Left lung (tissue), 10 donors: ENCODE measurements around the gene HDDC3. TPM values are rescaled to one million over a fixed set of nuclear protein-coding genes. Genes with fewer than 3 reads are reported as not detected.

Experiments
- ATAC-seq: fragments of 200-7000 bp; cut with Tn5 transposase; one replicate; pipeline ENCODE4 v1.9.1; 2020; ENCODE audit warnings: moderate library complexity
- DNase-seq, 4 donors: peaks; one replicate each; pipeline ENCODE4 v3.0.0-alpha.2; 2013 to 2020
- H3K27ac ChIP-seq, 2 donors: fragments of 200-600 bp; sonication (generic) in 1 of 2; one replicate each; pipeline versions ENCODE4 v1.5.0 to v1.8.0; 2020 to 2021
- H3K27me3 ChIP-seq, 2 donors: fragments of 200-600 bp; sonication (generic) in 1 of 2; one replicate each; pipeline versions ENCODE4 v1.5.0 to v1.8.0; 2020 to 2021
- H3K36me3 ChIP-seq, 2 donors: fragments of 200-600 bp; sonication (generic) in 1 of 2; one replicate each; pipeline versions ENCODE4 v1.5.0 to v1.8.0; 2020 to 2021
- H3K4me1 ChIP-seq, 2 donors: fragments of 200-600 bp; one replicate each; pipeline ENCODE4 v1.8.0; 2021
- H3K4me3 ChIP-seq, 2 donors: fragments of 200-600 bp; sonication (generic) in 1 of 2; one replicate each; pipeline versions ENCODE4 v1.5.0 to v1.8.0; 2020 to 2021; ENCODE audit warnings: mild to moderate bottlenecking in 1 of 2
- H3K9me3 ChIP-seq, 2 donors: fragments of 200-600 bp; sonication (generic) in 1 of 2; one replicate each; pipeline versions ENCODE4 v1.5.0 to v1.8.0; 2020 to 2021
- CTCF ChIP-seq, 2 donors: fragments of 200-600 bp; sonication (generic) in 1 of 2; IDR thresholded peaks; one replicate each; pipeline versions ENCODE4 v1.5.0 to v1.8.0; 2021; ENCODE audit warnings: antibody characterized with exemption in 2 of 2
- intact Hi-C, 2 donors: fragments of 100-400 bp; cut with DNase I; formaldehyde crosslinking; loops; one replicate each; pipeline versions ENCODE4 v1.11.2 to v1.14.2; 2022
- polyA plus RNA-seq, 6 donors: library from polyadenylated mRNA; unstranded; fragments of 120-200 nt; gene quantifications; one replicate each; pipeline ENCODE4 v1.2.1, GENCODE V29; 2013; ENCODE audit not compliant: insufficient read length in 6 of 6
- total RNA-seq, 2 donors: library from RNA; stranded (reverse); fragmentation: NEBNext Ultra II Directional; extraction: Animal tissue kit (Norgen Biotek cat#: 25700); gene quantifications; one replicate each; pipeline ENCODE4 v1.2.1, GENCODE V29; 2021
- donor health status: DM: no; HTN: yes; CAD: no.
- donor health status: DM: no; HTN: no; CAD: no.

Gene HDDC3
- total and polyA plus RNA-seq, 8 donors = 10.3 to 15.9 (median 13.2) TPM

DNA sequence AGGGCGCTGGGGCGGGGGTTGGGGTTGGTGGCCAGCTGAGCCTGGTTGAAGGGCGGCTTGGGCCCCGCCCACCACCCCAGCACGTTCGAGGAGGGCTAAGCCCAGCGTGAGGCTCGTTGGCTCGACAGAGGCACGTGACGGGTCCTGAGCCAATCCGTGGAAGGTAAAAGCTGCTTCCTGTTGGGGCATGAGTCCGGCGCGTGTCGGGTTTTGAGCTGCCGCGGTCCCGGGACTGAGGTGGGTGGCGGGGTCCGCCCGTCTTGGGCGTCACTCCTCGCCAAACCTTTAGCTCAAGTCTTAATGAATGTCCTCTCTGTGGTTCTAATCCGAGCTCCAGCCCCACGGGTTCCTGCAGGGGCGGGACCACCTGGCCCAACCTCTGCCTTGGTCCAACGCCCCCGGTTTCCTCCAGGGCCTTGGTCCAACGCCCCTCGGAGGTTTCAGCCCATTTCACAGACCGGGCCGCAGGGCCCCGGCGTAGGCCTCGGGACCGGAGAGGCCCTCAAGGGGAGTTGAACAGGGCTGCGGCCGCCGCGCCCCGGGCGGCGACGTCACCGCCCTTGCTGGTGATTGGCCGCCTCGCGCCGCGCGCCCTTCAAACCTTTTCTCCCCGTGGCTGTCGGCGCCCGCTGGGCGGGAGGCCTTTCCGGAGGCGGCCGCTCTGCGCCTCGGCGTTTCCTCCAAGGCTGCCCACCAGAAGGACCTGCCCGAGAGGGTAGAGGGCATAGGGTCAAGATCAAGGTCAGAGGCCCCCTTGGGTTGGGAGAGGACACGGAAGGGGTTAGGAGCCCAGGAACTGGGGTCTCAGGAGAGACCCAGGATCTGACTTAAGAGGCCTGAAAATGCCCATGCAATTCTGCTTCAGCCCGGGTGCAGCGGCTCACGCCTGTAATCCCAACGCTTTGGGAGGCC lies 22.6 kb upstream of the HDDC3 start, which contains the start of gene RCCD1:
Gene RCCD1, plus strand, starts transcription at position 173 of the 912 bp plus-strand sequence. CDS start 1,851 bp downstream, outside the sequence.
- peak in 1 of 2 donors; percentile 11 for TF ChIP-seq CTCF (IDR thresholded peaks at IDR 0.05)
- Histone ChIP-seq H3K4me1 (peaks cover 7 to 35% of the 10 kb centered on the region in 2 donors), H3K36me3 (peaks cover 0 to 44% of the 10 kb centered on the region in 2 donors), H3K4me3 (peak within 1 kb of the TSS; percentile 67 to 95), H3K27me3 (no peaks in the 10 kb centered on the region), H3K27ac (peak within 1 kb of the TSS; percentile 83 to 84), H3K9me3 (no peaks in the 10 kb centered on the region)
- DNase-seq = peak; percentile 89 to 98 (median 96)
- ATAC-seq = peak; percentile 95
- intact Hi-C loops = loop anchor here in 1 of 2 donors (5.0 to 10.0 kb wide), 2 partner anchors 80 to 317 kb away; no protein-coding TSS in a partner anchor

DNA sequence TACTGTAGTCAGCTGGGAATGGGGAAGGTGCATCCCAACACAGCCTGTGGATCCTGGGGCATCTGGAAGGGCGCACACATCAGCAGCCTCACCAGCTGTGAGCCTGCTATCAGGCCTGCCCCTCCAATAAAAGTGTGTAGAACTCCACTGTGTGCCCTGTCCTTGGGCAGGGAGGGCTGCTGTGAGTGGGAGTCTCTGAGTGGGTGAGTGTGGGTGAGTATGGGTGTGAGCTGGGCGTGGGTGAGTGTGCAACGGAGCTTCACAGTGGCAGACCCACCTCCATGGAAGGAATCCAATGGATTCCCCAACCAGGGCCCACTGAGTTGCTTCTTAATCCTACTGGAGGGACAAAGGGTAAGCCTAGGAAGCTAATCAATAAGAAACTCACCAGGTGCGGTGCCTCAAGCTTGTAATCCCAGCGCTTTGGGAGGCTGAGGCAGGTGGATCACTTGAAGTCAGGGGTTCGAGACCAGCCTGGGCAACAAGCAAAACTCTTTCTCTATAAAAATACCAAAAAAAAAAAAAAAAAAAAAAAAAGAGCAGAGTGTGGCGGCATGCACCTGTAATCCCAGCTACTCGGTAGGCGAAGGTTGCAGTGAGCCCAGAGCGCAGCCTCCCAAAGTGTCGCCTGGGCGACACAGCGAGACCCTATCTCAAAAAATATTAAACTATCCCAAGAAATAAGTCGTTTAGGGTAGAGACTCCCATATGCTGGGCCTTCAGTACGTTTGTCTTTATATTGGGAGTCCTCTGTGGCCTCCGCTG lies 21.8 kb upstream of the HDDC3 start:
- intact Hi-C loops = loop anchor here in 1 of 2 donors (10.0 kb wide), 1 partner anchor 81 kb away; no protein-coding TSS in a partner anchor
- Histone ChIP-seq H3K27ac (peak overlapping the region; percentile 83 to 84), H3K36me3 (peaks cover 0 to 48% of the 10 kb centered on the region in 2 donors), H3K9me3 (no peaks in the 10 kb centered on the region), H3K4me3 (peak overlapping the region in 1 of 2 donors; percentile 67), H3K27me3 (no peaks in the 10 kb centered on the region), H3K4me1 (peaks cover 7 to 38% of the 10 kb centered on the region in 2 donors)
- ATAC-seq (no peak), DNase-seq (no peak)
- no peak for TF ChIP-seq CTCF (IDR thresholded peaks at IDR 0.05)

- intact Hi-C loops = loop anchor here in 1 of 2 donors (10.0 kb wide), 1 partner anchor 82 kb away; no protein-coding TSS in a partner anchor
- DNase-seq (no peak), ATAC-seq (no peak)
- H3K27me3 ChIP-seq = no peaks in the 10 kb centered on the region
- TF ChIP-seq CTCF (IDR thresholded peaks at IDR 0.05) = no peak
- no peaks in the 10 kb centered on the region for H3K9me3 ChIP-seq
- peaks cover 7 to 39% of the 10 kb centered on the region in 2 donors for H3K4me1 ChIP-seq
- H3K27ac ChIP-seq = no peak overlapping the region
- no peak overlapping the region for H3K4me3 ChIP-seq
- peaks cover 0 to 58% of the 10 kb centered on the region in 2 donors for H3K36me3 ChIP-seq
Observed at GRCh38 chr15:90952901-90953677, 20.7 kb upstream of the HDDC3 start.

- ATAC-seq = no peak
- peaks cover 0 to 82% of the 10 kb centered on the region in 2 donors for H3K36me3 ChIP-seq
- H3K4me1 ChIP-seq = peaks cover 4 to 17% of the 10 kb centered on the region in 2 donors
- no peak overlapping the region for H3K4me3 ChIP-seq
- no peaks in the 10 kb centered on the region for H3K9me3 ChIP-seq
- intact Hi-C loops = loop anchor here in 1 of 2 donors (10.0 kb wide), 1 partner anchor 84 kb away; no protein-coding TSS in a partner anchor
- no peak for DNase-seq
- no peak overlapping the region for H3K27ac ChIP-seq
- no peak for TF ChIP-seq CTCF (IDR thresholded peaks at IDR 0.05)
- no peaks in the 10 kb centered on the region for H3K27me3 ChIP-seq
Observed at GRCh38 chr15:90950676-90951075, 18.3 kb upstream of the HDDC3 start.
